Astrocyte (in vitro differentiated cells and primary cell): ENCODE results near the gene IFNA7. TPM values are rescaled to one million over a fixed set of nuclear protein-coding genes. Genes with fewer than 3 reads are reported as not detected.
"Not testable (repeated sequence)": the region's sequence is repeated elsewhere in the genome, so short reads cannot be mapped to it uniquely, and the experiment has no call there.

ENCODE experiments used
- DNase-seq: peaks from one replicate; pipeline ENCODE4 v3.0.0-alpha.2; 2010; ENCODE audit warnings: low read depth
- FAIRE-seq: peaks from 2 replicates; lab custom pipeline; 2011; peaks lifted over from hg19 to GRCh38; lab: Jason Lieb, UNC
- H2AFZ ChIP-seq: 2 replicates; pipeline ENCODE4 v1.6.0; 2012; ENCODE audit warnings: low read depth, low read length, inconsistent platforms
- H3K27ac ChIP-seq: 2 replicates; pipeline ENCODE4 v1.5.1; 2011; ENCODE audit warnings: low read depth, low read length, inconsistent platforms
- H3K27me3 ChIP-seq: 2 replicates; pipeline ENCODE4 v1.6.0; 2011; ENCODE audit warnings: low read length, inconsistent platforms; ENCODE audit not compliant: insufficient read depth
- H3K36me3 ChIP-seq: 2 replicates; pipeline ENCODE4 v1.5.1; 2011; ENCODE audit warnings: low read length, inconsistent platforms; ENCODE audit not compliant: insufficient read depth
- H3K4me1 ChIP-seq: 2 replicates; pipeline ENCODE4 v1.5.1; 2011; ENCODE audit warnings: low read length, inconsistent platforms; ENCODE audit not compliant: insufficient read depth
- H3K4me2 ChIP-seq: 2 replicates; pipeline ENCODE4 v1.6.0; 2012; ENCODE audit warnings: low read length, inconsistent platforms
- H3K4me3 ChIP-seq: 2 replicates; pipeline ENCODE4 v1.5.1; 2011; ENCODE audit warnings: low read depth, mild to moderate bottlenecking, low read length, inconsistent platforms; ENCODE audit not compliant: insufficient read depth
- H3K79me2 ChIP-seq: 2 replicates; pipeline ENCODE4 v1.6.0; 2012; ENCODE audit warnings: mild to moderate bottlenecking, low read length, inconsistent platforms; ENCODE audit not compliant: insufficient read depth
- H3K9ac ChIP-seq: 2 replicates; pipeline ENCODE4 v1.6.0; 2012; ENCODE audit warnings: mild to moderate bottlenecking, low read length, inconsistent platforms
- H3K9me3 ChIP-seq: 2 replicates; pipeline ENCODE4 v1.5.1; 2012; ENCODE audit warnings: low read depth, mild to moderate bottlenecking, low read length, inconsistent platforms; ENCODE audit not compliant: insufficient read depth
- H4K20me1 ChIP-seq: 2 replicates; pipeline ENCODE4 v1.6.0; 2012; ENCODE audit warnings: low read length, inconsistent platforms; ENCODE audit not compliant: insufficient read depth
- H3K27ac Mint-ChIP-seq: one replicate; pipeline ENCODE4 v1.8.0; 2021; ENCODE audit warnings: mild to moderate bottlenecking, mixed read lengths; ENCODE audit not compliant: unreplicated experiment
- H3K27me3 Mint-ChIP-seq: one replicate; pipeline ENCODE4 v1.8.0; 2021; ENCODE audit warnings: low read depth, mixed read lengths; ENCODE audit not compliant: unreplicated experiment
- H3K36me3 Mint-ChIP-seq: one replicate; pipeline ENCODE4 v1.8.0; 2021; ENCODE audit warnings: low read depth, mixed read lengths; ENCODE audit not compliant: unreplicated experiment
- H3K4me1 Mint-ChIP-seq: one replicate; pipeline ENCODE4 v1.8.0; 2021; ENCODE audit warnings: low read depth, mixed read lengths; ENCODE audit not compliant: unreplicated experiment
- H3K4me3 Mint-ChIP-seq: one replicate; pipeline ENCODE4 v1.8.0; 2021; ENCODE audit warnings: mild to moderate bottlenecking, moderate library complexity, mixed read lengths; ENCODE audit not compliant: unreplicated experiment
- H3K9me3 Mint-ChIP-seq: one replicate; pipeline ENCODE4 v1.8.0; 2021; ENCODE audit warnings: mild to moderate bottlenecking, mixed read lengths; ENCODE audit not compliant: unreplicated experiment
- CTCF ChIP-seq: IDR thresholded peaks from 2 replicates; pipeline ENCODE4 v1.5.1; 2011; ENCODE audit warnings: low read depth, mild to moderate bottlenecking, inconsistent platforms, low read length, moderate library complexity; ENCODE audit not compliant: insufficient read depth
- EZH2 ChIP-seq: IDR thresholded peaks from 2 replicates; pipeline ENCODE4 v1.6.1; 2012; ENCODE audit warnings: mild to moderate bottlenecking, low read length, inconsistent platforms; ENCODE audit not compliant: insufficient read depth
- total RNA-seq: library from RNA; stranded (reverse); gene quantifications from 2 replicates; pipeline ENCODE4 v1.2.1, GENCODE V29; 2021

The IFNA7 gene
- total RNA-seq, 1 donor from 2014 or later = not detected

- not testable (repeated sequence) for H3K9me3 Mint-ChIP-seq, H3K9me3 ChIP-seq, H3K4me2 ChIP-seq, DNase-seq, H3K27me3 ChIP-seq, H3K4me3 ChIP-seq, H3K36me3 Mint-ChIP-seq, H3K4me1 ChIP-seq, H2AFZ ChIP-seq, FAIRE-seq, H3K79me2 ChIP-seq, H4K20me1 ChIP-seq, H3K27ac ChIP-seq, H3K4me1 Mint-ChIP-seq, H3K27ac Mint-ChIP-seq, H3K36me3 ChIP-seq, H3K4me3 Mint-ChIP-seq, H3K9ac ChIP-seq
- peak; percentile 49 for TF ChIP-seq CTCF
- H3K27me3 Mint-ChIP-seq = peaks cover 12% of the 10 kb centered on the region
These were observed 18.9 kb downstream of the IFNA7 start for GRCh38 chr9:21182810-21183736.

- Mint-ChIP-seq H3K27me3 (peaks cover 9% of the 10 kb centered on the region), H3K4me1 (peaks cover 3% of the 10 kb centered on the region), H3K4me3 (no peak overlapping the region), H3K9me3 (no peaks in the 10 kb centered on the region), H3K27ac (no peak overlapping the region), H3K36me3 (no peaks in the 10 kb centered on the region)
- no peak for DNase-seq
- no peak overlapping the region for H3K27ac ChIP-seq
- no peaks in the 10 kb centered on the region for H3K4me1 ChIP-seq
- H3K9me3 ChIP-seq = no peaks in the 10 kb centered on the region
- H3K27me3 ChIP-seq = peaks cover 3% of the 10 kb centered on the region
- H4K20me1 ChIP-seq = no peaks in the 10 kb centered on the region
- FAIRE-seq = no peak
- H3K79me2 ChIP-seq = no peaks in the 10 kb centered on the region
- TF ChIP-seq CTCF (no peak), EZH2 (no peak)
- no peaks in the 10 kb centered on the region for H3K36me3 ChIP-seq
- no peak overlapping the region for H3K4me3 ChIP-seq
- no peak overlapping the region for H3K9ac ChIP-seq
- H2AFZ ChIP-seq = no peak overlapping the region
- no peak overlapping the region for H3K4me2 ChIP-seq
These were observed 27.3 kb downstream of the IFNA7 start for GRCh38 chr9:21174671-21175070.

GRCh38 chr9:21172156-21172555 is 29.8 kb downstream of the IFNA7 start:
- Mint-ChIP-seq H3K4me3 (no peak overlapping the region), H3K27ac (no peak overlapping the region), H3K9me3 (no peaks in the 10 kb centered on the region), H3K27me3 (peaks cover 5% of the 10 kb centered on the region), H3K36me3 (no peaks in the 10 kb centered on the region), H3K4me1 (peaks cover 3% of the 10 kb centered on the region)
- no peaks in the 10 kb centered on the region for H4K20me1 ChIP-seq
- no peak overlapping the region for H3K9ac ChIP-seq
- no peak overlapping the region for H3K4me2 ChIP-seq
- no peaks in the 10 kb centered on the region for H3K36me3 ChIP-seq
- DNase-seq (no peak), FAIRE-seq (no peak)
- no peak overlapping the region for H2AFZ ChIP-seq
- H3K79me2 ChIP-seq = no peaks in the 10 kb centered on the region
- no peak overlapping the region for H3K4me3 ChIP-seq
- no peaks in the 10 kb centered on the region for H3K9me3 ChIP-seq
- H3K4me1 ChIP-seq = no peaks in the 10 kb centered on the region
- TF ChIP-seq EZH2 = no peak
- TF ChIP-seq CTCF = no peak
- no peak overlapping the region for H3K27ac ChIP-seq
- peaks cover under 1% of the 10 kb centered on the region for H3K27me3 ChIP-seq
